Prostate gland (tissue), 2 donors: Measurements from ENCODE around the gene BTNL8. TPM values are rescaled to one million over a fixed set of nuclear protein-coding genes. Genes with fewer than 3 reads are reported as not detected.
"Not testable (repeated sequence)": the region's sequence is repeated elsewhere in the genome, so short reads cannot be mapped to it uniquely, and the experiment has no call there.

Experiments used
- DNase-seq: peaks from one replicate; pipeline ENCODE4 v3.0.0-alpha.2; 2019; ENCODE audit warnings: low spot score
- H3K27ac ChIP-seq, 2 donors: fragments of 200-600 bp; sonication (generic); 2 replicates each; pipeline ENCODE4 v1.5.1; 2017 to 2019
- H3K27me3 ChIP-seq: fragments of 200-600 bp; sonication (generic); replicated peaks from 2 replicates; pipeline ENCODE4 v1.5.1; 2019; ENCODE audit not compliant: insufficient read depth
- H3K36me3 ChIP-seq, 2 donors: fragments of 200-600 bp; sonication (generic); 1 replicate in 1 of 2; 2 replicates in 1 of 2; pipeline versions ENCODE4 v1.5.1 to v1.8.1; 2017 to 2019
- H3K4me1 ChIP-seq: fragments of 200-600 bp; sonication (generic); replicated peaks from 2 replicates; pipeline ENCODE4 v1.5.1; 2019
- H3K4me3 ChIP-seq, 2 donors: fragments of 200-600 bp; sonication (generic); 2 replicates each; pipeline ENCODE4 v1.5.1; 2017 to 2019
- H3K9me3 ChIP-seq: fragments of 200-600 bp; sonication (generic); 2 replicates; pipeline ENCODE4 v1.5.1; 2017
- POLR2A ChIP-seq: fragments of 450-650 bp; IDR thresholded peaks from one replicate; pipeline ENCODE4 v1.6.1; 2016; ENCODE audit warnings: antibody characterized with exemption, mild to moderate bottlenecking
- POLR2AphosphoS5 ChIP-seq: sonication (generic); formaldehyde crosslinking; IDR thresholded peaks from one replicate; pipeline ENCODE4 v1.6.1; 2017; ENCODE audit warnings: antibody characterized with exemption
- WGBS: methylation state at CpG from one replicate; pipeline ENCODE4 v1.1.5; 2018; 5-methylcytosine and 5-hydroxymethylcytosine counted together
- intact Hi-C: fragments of 100-400 bp; cut with DNase I; formaldehyde crosslinking; loops from one replicate; pipeline ENCODE4 v1.14.2; 2022
- total RNA-seq, 2 donors: library from RNA; depleted of rRNA; stranded (reverse); fragments of >200 nt; gene quantifications; one replicate each; pipeline ENCODE4 v1.1.0, GENCODE V29; 2016
- TF ChIP-seq, protein P1 (sequence below), 4 experiments: fragments of 200-600 bp in 2 of 4; fragments of 450-650 bp in 2 of 4; sonication (generic) in 2 of 4; IDR thresholded peaks; 1 replicate in 3 of 4; 2 replicates in 1 of 4; pipeline ENCODE4 v1.5.1; 2016 to 2019; ENCODE audit warnings: antibody characterized with exemption in 4 of 4, mild to moderate bottlenecking in 2 of 4, moderate library complexity in 2 of 4

The BTNL8 gene
- total RNA-seq, 2 donors from 2014 or later, result 0.14 to 8.3 TPM

DNA sequence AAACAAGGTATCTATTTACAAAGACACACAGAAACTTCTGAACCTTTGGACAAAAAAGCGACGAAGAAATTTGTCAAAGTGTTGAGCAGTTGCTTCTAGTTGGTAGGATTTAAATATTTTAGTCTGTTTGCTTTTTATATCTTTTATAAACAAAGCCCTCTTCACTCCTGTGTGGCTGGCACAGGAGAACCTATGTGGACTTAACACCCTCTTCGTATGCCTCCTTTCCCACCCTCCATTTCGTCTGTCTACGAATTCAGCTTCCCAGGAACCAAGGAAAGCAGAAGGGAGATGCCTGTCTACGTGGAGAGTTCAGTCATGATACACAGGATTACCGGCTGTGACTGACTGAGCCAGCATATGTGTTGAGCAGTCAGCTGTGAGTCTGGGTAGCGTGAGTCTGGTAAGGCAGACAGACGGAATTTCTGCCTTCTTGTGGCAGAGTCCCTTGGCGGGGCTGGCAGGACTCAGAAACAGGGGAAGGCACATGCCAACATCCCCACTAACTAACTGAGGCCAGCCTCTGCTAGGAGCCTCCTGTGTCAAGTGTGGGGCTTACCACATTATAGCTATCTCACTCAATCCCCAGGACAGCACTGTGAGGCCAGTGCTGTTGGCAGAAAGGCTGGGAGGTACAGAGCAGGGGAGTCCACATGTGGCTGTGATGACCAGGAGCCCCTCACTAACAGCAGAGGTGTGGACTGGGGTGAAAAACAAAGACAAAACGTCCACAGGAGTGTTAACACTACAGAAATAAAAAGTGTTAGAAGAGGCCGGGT is 24.0 kb upstream of the BTNL8 start:
- intact Hi-C loops, result no loop called here
- Histone ChIP-seq H3K27me3 (no peaks in the 10 kb centered on the region), H3K4me1 (peaks cover 3% of the 10 kb centered on the region), H3K4me3 (no peak overlapping the region), H3K36me3 (no peaks in the 10 kb centered on the region), H3K27ac (no peak overlapping the region), H3K9me3 (no peaks in the 10 kb centered on the region)
- WGBS, result 86% methylated on average over 12 of the region's 12 CpGs
- no peak for DNase-seq
- TF ChIP-seq POLR2A (no peak), POLR2AphosphoS5 (no peak)
- TF ChIP-seq, protein P1, sequence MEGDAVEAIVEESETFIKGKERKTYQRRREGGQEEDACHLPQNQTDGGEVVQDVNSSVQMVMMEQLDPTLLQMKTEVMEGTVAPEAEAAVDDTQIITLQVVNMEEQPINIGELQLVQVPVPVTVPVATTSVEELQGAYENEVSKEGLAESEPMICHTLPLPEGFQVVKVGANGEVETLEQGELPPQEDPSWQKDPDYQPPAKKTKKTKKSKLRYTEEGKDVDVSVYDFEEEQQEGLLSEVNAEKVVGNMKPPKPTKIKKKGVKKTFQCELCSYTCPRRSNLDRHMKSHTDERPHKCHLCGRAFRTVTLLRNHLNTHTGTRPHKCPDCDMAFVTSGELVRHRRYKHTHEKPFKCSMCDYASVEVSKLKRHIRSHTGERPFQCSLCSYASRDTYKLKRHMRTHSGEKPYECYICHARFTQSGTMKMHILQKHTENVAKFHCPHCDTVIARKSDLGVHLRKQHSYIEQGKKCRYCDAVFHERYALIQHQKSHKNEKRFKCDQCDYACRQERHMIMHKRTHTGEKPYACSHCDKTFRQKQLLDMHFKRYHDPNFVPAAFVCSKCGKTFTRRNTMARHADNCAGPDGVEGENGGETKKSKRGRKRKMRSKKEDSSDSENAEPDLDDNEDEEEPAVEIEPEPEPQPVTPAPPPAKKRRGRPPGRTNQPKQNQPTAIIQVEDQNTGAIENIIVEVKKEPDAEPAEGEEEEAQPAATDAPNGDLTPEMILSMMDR (IDR thresholded peaks at IDR 0.05), result no peak

DNA sequence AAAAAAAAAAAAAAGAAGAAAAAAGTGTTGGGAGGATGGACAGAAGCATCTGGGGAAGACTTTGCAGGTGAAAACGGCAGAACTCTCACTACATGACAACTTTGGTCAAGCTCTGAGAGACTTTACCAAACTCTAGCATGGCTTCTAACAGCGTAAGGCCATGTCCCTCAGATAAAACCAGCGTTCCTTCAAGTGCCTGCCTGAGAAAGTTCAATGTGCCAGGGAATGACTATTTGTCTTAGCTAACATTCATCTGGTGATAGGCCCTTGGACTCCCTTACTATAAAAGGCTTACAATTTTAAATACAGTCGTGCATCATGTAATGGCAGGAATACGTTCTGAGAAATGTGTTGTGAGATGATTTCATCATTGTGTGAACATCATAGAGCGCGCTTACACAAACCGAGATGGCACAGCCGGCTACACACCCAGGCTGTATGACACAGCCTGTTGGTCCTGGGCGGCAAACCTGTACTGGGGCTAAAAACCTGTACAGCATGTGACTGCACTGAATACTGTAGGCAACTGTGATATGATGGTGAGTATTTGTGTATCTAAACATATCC is 23.0 kb upstream of the BTNL8 start:
- Histone ChIP-seq H3K27ac (no peak overlapping the region), H3K27me3 (no peaks in the 10 kb centered on the region), H3K36me3 (no peaks in the 10 kb centered on the region), H3K4me1 (no peaks in the 10 kb centered on the region), H3K4me3 (no peak overlapping the region), H3K9me3 (no peaks in the 10 kb centered on the region)
- no peak for DNase-seq
- TF ChIP-seq POLR2AphosphoS5 (no peak), POLR2A (no peak)
- TF ChIP-seq, protein P1 (IDR thresholded peaks at IDR 0.05), result no peak
- intact Hi-C loops, result no loop called here
- 66% methylated on average over 10 of the region's 10 CpGs for WGBS

DNA sequence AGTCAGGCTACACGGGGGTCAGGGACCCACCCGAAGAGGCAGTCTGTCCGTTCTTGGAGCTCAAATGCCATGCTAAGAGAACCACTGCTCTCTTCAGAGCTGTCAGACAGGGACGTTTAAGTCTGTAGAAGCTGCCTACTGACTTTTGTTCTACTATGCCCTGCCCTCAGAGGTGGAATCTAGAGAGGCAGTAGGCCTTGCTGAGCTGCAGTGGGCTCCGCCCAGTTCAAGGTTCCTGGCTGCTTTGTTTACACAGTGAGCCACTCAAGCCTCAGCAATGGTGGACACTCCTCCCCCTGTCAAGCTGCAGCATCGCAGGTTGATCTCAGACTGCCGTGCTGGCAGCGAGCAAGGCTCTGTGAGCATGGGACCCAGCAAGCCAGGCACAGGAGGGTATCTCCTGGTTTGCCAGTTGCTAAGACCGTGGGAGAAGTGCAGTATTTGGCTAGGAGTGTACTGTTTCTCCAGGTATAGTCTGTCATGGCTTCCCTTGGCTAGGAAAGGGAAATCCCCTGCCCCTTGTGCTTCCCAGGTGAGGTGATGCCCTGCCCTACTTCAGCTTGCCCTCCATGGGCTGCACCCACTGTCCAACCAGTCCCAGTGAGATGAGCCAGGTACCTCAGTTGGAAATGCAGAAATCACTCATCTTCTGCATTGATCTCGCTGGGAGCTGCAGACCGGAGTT is 13.0 kb upstream of the BTNL8 start:
- H3K4me3 ChIP-seq, H3K9me3 ChIP-seq, H3K36me3 ChIP-seq, intact Hi-C loops, DNase-seq, H3K27me3 ChIP-seq, H3K27ac ChIP-seq, H3K4me1 ChIP-seq: not testable (repeated sequence)
- WGBS, result 71% methylated on average over 10 of the region's 11 CpGs

DNA sequence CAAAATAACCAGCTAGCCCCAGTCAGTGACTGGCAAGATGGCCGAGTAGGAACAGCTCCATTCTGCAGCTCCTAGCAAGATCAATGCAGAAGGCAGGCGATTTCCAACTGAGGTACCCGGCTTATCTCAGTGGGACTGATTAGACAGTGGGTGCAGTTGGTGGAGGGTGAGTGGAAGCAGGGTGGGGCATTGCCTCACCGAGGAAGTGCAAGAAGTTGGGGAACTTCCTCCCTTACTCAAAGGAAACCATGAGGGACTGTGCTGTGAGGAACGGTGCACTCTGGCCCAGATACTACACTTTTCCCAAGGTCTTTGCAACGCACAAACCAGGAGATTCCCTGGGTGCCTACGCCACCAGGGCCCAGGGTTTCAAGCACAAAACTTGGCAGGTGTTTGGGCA is 9.6 kb upstream of the BTNL8 start:
- Histone ChIP-seq H3K27me3 (no peaks in the 10 kb centered on the region), H3K36me3 (no peaks in the 10 kb centered on the region), H3K9me3 (no peaks in the 10 kb centered on the region), H3K4me1 (no peaks in the 10 kb centered on the region), H3K27ac (no peak overlapping the region), H3K4me3 (no peak overlapping the region)
- intact Hi-C loops, result no loop called here
- WGBS, result 79% methylated on average over 7 of the region's 7 CpGs
- no peak for DNase-seq
- TF ChIP-seq, protein P1 (IDR thresholded peaks at IDR 0.05), result no peak
- TF ChIP-seq POLR2A (no peak), POLR2AphosphoS5 (no peak)

DNA sequence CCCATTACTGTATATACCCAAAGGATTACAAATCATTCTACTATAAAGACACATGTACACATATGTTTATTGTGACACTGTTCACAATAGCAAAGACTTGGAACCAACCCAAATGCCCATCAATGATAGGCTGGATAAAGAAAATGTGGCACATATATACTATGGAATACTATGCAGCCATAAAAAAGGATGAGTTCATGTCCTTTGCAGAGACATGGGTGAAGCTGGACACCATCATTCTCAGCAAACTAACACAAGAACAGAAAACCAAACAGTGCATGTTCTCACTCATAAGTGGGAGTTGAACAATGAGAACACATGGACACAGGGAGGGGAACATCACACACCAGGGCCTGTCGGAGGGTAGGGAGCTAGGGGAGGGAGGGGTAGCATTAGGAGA is 3.6 kb upstream of the BTNL8 start:
- 96% methylated on average over 1 of the region's 1 CpG for WGBS
- H3K9me3 ChIP-seq, H3K36me3 ChIP-seq, DNase-seq, H3K4me3 ChIP-seq, H3K4me1 ChIP-seq, intact Hi-C loops, H3K27ac ChIP-seq, H3K27me3 ChIP-seq: not testable (repeated sequence)
